ENCODE measurements around the gene BICC1. TPM values are rescaled to one million over a fixed set of nuclear protein-coding genes. Genes with fewer than 3 reads are reported as not detected.

The BICC1 gene
- total RNA-seq, 1 experiment from 2014 or later: 0.67 TPM

DNA sequence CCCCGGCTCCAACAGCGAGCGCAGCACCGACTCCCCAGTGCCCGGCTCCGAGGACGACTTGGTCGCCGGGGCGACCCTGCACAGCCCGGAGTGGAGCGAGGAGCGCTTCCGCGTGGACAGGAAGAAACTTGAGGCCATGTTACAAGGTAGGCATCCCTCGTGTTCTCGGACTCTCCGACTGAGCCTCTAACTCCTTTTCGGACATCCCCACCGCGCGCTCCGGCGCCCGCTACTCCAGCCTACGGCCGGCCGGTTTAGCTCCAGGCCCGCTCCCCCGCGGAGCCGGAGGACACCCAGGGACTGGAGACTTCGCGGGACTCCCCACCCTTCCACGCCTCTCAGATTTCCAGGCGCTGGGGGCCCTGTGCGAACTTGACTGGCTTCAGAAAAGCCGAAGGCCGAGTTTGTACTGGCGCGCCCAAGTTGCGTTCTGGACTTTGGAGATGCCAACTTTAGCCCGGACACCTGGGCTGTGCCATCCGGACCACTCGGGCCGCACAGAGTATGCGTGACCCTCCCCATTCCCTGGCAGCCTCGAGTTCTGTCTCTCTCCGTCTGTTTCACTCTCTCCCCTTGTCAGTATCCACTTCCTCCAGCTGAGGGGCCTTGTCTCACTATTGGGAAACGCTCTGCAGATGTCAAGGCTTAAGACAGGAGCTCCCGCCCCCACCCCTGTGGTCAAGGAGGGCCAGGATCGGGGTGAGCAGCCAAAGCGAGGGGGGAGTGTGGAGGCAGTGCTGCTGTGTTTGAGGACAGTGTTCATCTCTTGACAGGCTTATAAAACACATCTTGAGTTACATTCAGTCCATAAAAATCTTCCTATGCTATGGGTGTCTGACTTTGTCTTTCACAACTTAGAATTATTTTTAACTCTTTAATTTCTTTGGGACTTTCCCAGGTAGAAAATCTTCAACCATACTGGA lies 777 bp downstream of the BICC1 start:
- ChIA-PET POLR2A (no interaction called here), CTCF (no interaction called here)
- in situ Hi-C loops (cut with HindIII; ENCODE audit: low pct_unique_long_range_greater_than_20kb, low sequenced_read_pairs): no loop called here
- peaks cover 34% of the 10 kb centered on the region for H3K27me3 ChIP-seq (ENCODE audit: control insufficient read depth, insufficient read depth, low read length)
- TF ChIP-seq TCF7L2 (IDR thresholded peaks at IDR 0.05; ENCODE audit: low read depth, low read length) (no peak), SIN3A (IDR thresholded peaks at IDR 0.05; ENCODE audit: borderline replicate concordance, insufficient read depth, low read depth, low read length) (no peak), POLR2AphosphoS5 (IDR thresholded peaks at IDR 0.05; ENCODE audit: low read depth, low read length) (no peak)
- TF ChIP-seq, protein P1, sequence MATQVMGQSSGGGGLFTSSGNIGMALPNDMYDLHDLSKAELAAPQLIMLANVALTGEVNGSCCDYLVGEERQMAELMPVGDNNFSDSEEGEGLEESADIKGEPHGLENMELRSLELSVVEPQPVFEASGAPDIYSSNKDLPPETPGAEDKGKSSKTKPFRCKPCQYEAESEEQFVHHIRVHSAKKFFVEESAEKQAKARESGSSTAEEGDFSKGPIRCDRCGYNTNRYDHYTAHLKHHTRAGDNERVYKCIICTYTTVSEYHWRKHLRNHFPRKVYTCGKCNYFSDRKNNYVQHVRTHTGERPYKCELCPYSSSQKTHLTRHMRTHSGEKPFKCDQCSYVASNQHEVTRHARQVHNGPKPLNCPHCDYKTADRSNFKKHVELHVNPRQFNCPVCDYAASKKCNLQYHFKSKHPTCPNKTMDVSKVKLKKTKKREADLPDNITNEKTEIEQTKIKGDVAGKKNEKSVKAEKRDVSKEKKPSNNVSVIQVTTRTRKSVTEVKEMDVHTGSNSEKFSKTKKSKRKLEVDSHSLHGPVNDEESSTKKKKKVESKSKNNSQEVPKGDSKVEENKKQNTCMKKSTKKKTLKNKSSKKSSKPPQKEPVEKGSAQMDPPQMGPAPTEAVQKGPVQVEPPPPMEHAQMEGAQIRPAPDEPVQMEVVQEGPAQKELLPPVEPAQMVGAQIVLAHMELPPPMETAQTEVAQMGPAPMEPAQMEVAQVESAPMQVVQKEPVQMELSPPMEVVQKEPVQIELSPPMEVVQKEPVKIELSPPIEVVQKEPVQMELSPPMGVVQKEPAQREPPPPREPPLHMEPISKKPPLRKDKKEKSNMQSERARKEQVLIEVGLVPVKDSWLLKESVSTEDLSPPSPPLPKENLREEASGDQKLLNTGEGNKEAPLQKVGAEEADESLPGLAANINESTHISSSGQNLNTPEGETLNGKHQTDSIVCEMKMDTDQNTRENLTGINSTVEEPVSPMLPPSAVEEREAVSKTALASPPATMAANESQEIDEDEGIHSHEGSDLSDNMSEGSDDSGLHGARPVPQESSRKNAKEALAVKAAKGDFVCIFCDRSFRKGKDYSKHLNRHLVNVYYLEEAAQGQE (IDR thresholded peaks at IDR 0.05; ENCODE audit: insufficient read depth in 1 of 2, low read depth in 2 of 2, low read length in 1 of 2): no peak
- TF ChIP-seq, protein P2, sequence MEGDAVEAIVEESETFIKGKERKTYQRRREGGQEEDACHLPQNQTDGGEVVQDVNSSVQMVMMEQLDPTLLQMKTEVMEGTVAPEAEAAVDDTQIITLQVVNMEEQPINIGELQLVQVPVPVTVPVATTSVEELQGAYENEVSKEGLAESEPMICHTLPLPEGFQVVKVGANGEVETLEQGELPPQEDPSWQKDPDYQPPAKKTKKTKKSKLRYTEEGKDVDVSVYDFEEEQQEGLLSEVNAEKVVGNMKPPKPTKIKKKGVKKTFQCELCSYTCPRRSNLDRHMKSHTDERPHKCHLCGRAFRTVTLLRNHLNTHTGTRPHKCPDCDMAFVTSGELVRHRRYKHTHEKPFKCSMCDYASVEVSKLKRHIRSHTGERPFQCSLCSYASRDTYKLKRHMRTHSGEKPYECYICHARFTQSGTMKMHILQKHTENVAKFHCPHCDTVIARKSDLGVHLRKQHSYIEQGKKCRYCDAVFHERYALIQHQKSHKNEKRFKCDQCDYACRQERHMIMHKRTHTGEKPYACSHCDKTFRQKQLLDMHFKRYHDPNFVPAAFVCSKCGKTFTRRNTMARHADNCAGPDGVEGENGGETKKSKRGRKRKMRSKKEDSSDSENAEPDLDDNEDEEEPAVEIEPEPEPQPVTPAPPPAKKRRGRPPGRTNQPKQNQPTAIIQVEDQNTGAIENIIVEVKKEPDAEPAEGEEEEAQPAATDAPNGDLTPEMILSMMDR (IDR thresholded peaks at IDR 0.05): no peak
- no peaks in the 10 kb centered on the region for H3K9me3 ChIP-seq (ENCODE audit: control insufficient read depth, insufficient read depth, low read depth, low read length)
- peak; percentile 76 for ATAC-seq
- no TSS peak for BruUV-seq (replicated peaks)
- no peak overlapping the region for H3K27ac ChIP-seq (ENCODE audit: low read length)
- intact Hi-C loops (cut with micrococcal nuclease; ENCODE audit: unreplicated experiment): loop anchor here (10.0 kb wide), 1 partner anchor 209 kb away; no protein-coding TSS in a partner anchor
- H3K4me3 ChIP-seq (ENCODE audit: low read depth in 2 of 2, low read length in 2 of 2): peak overlapping the region; percentile 46 to 56
- no peak for DNase-seq (ENCODE audit: low read depth, low spot score)
- no peaks in the 10 kb centered on the region for H3K36me3 ChIP-seq (ENCODE audit: control insufficient read depth, insufficient read depth, low read length)
- H3K4me1 ChIP-seq (ENCODE audit: control insufficient read depth, insufficient read depth, low read length): peaks cover 4% of the 10 kb centered on the region; the same call in 1 of the 2 replicates

DNA sequence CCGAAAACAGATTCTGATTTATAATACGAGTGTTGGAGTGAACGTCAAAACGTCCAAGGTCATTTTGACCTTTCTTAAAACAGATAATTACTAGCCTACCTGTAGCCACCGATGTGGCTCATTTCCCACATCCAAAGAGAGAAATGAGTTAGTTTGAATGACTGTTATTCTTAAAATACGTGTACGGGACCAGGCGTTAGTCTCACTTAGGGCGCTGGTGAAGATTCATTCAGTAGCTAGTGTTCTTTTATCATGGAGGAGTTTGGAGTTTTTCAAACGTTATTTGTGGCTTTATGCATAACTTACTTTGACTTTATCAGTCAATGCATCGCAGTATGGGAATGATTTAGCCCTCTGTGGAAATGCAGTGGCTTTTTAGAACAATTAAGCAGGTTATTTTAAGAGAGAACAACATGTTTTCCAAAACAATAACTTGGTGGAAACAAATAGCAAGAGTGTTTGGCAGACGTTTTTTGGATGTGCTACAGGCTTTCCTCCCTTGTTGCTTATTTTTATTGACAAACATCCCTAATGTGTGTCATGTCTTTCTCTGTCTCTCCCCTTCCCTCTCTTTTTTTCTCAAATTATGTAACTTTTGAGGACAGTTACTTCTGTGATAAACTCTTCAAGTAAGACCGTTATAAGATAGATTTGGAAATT lies 1.6 kb downstream of the BICC1 start:
- ATAC-seq (no peak), DNase-seq (ENCODE audit: low read depth, low spot score) (no peak)
- ChIA-PET CTCF (no interaction called here), POLR2A (no interaction called here)
- H3K9me3 ChIP-seq (ENCODE audit: control insufficient read depth, insufficient read depth, low read depth, low read length): no peaks in the 10 kb centered on the region
- no peaks in the 10 kb centered on the region for H3K36me3 ChIP-seq (ENCODE audit: control insufficient read depth, insufficient read depth, low read length)
- H3K27me3 ChIP-seq (ENCODE audit: control insufficient read depth, insufficient read depth, low read length): peaks cover 31% of the 10 kb centered on the region
- BruUV-seq (replicated peaks): no TSS peak
- H3K27ac ChIP-seq (ENCODE audit: low read length): no peak overlapping the region
- peaks cover 4% of the 10 kb centered on the region; the same call in 1 of the 2 replicates for H3K4me1 ChIP-seq (ENCODE audit: control insufficient read depth, insufficient read depth, low read length)
- TF ChIP-seq SIN3A (IDR thresholded peaks at IDR 0.05; ENCODE audit: borderline replicate concordance, insufficient read depth, low read depth, low read length) (no peak), POLR2AphosphoS5 (IDR thresholded peaks at IDR 0.05; ENCODE audit: low read depth, low read length) (no peak)
- intact Hi-C loops (cut with micrococcal nuclease; ENCODE audit: unreplicated experiment) (loop anchor here (10.0 kb wide), 1 partner anchor 209 kb away; no protein-coding TSS in a partner anchor), in situ Hi-C loops (cut with HindIII; ENCODE audit: low pct_unique_long_range_greater_than_20kb, low sequenced_read_pairs) (no loop called here)
- peak overlapping the region in 1 of 2 experiments; percentile 46; a peak in 1 of 4 replicates for H3K4me3 ChIP-seq (ENCODE audit: low read depth in 2 of 2, low read length in 2 of 2)
